ENCODE measurements around the gene TXNRD3. TPM values are rescaled to one million over a fixed set of nuclear protein-coding genes. Genes with fewer than 3 reads are reported as not detected.

The TXNRD3 gene
- total and polyA plus RNA-seq, 4 donors, result 7.0 to 11.0 (median 7.7) TPM

DNA sequence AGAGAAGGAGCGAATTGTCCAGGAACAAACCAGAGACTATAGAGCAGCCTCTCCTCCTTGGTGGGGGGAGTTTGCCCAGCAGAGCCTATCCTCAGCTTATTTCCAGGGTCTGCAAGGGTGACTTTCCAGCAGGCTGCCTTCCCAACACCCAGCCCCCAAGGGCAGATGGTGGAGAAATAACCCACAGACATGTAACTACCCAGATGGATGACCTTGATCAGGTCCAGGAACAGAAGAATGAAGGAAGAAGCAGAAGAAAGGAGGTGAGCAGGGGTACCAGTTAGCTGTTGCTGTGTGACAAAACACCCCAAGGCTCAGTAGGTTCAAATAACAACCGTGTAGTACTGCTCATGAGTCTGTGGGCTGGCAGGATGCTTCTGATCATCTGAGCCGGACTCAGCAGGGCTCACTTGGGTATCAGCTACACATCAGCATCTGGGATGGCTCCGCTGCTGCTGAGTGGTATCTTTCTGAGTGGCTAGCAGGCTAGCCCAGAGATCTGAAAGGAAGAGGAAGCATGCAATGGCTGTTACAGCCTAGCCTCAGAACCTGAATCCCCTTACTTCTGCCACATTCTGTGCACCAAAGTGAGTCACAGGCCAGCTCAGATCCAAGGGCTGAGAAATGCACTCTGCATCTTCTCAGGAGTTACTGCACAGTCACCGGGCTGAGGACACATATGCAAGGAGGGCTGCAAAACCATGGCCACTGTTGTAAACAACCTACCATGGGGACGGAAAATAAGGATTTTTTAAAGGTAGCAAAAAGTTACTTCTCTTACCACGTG lies 22.2 kb upstream of the TXNRD3 start:
- peaks cover 0 to 4% (median 0%) of the 10 kb centered on the region in 4 donors for H3K4me1 ChIP-seq (ENCODE audit: control insufficient read depth in 4 of 4, insufficient read depth in 4 of 4, low read length in 3 of 4)
- H3K4me3 ChIP-seq (ENCODE audit: low read depth in 1 of 3, low read length in 3 of 3), result no peak overlapping the region
- no peak overlapping the region for H3K27ac ChIP-seq (ENCODE audit: low read depth in 1 of 2, low read length in 2 of 2)
- 82% methylated on average over 7 of the region's 7 CpGs for WGBS
- H3K27me3 ChIP-seq (ENCODE audit: control insufficient read depth in 4 of 4, insufficient read depth in 4 of 4, low read length in 3 of 4), result no peaks in the 10 kb centered on the region
- peaks cover 0 to 4% (median 0%) of the 10 kb centered on the region in 4 donors for H3K9me3 ChIP-seq (ENCODE audit: control insufficient read depth in 4 of 4, low read length in 3 of 4)
- H3K36me3 ChIP-seq (ENCODE audit: control insufficient read depth in 4 of 4, insufficient read depth in 3 of 4, low read depth in 1 of 4, low read length in 3 of 4), result no peaks in the 10 kb centered on the region
- no peak for DNase-seq (ENCODE audit: low spot score)
- H3K9ac ChIP-seq (ENCODE audit: low read depth in 1 of 2, low read length in 2 of 2), result no peak overlapping the region
- TF ChIP-seq RXRA (IDR thresholded peaks at IDR 0.05), result no peak
- TF ChIP-seq YY1 (IDR thresholded peaks at IDR 0.05), result no peak
- TF ChIP-seq, protein P1, sequence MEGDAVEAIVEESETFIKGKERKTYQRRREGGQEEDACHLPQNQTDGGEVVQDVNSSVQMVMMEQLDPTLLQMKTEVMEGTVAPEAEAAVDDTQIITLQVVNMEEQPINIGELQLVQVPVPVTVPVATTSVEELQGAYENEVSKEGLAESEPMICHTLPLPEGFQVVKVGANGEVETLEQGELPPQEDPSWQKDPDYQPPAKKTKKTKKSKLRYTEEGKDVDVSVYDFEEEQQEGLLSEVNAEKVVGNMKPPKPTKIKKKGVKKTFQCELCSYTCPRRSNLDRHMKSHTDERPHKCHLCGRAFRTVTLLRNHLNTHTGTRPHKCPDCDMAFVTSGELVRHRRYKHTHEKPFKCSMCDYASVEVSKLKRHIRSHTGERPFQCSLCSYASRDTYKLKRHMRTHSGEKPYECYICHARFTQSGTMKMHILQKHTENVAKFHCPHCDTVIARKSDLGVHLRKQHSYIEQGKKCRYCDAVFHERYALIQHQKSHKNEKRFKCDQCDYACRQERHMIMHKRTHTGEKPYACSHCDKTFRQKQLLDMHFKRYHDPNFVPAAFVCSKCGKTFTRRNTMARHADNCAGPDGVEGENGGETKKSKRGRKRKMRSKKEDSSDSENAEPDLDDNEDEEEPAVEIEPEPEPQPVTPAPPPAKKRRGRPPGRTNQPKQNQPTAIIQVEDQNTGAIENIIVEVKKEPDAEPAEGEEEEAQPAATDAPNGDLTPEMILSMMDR (IDR thresholded peaks at IDR 0.05; ENCODE audit: low read depth, low read length, missing input control), result no peak
- TF ChIP-seq JUND (IDR thresholded peaks at IDR 0.05), result no peak
- TF ChIP-seq TAF1 (conservative IDR thresholded peaks at IDR 0.05), result no peak
- TF ChIP-seq, protein P2, sequence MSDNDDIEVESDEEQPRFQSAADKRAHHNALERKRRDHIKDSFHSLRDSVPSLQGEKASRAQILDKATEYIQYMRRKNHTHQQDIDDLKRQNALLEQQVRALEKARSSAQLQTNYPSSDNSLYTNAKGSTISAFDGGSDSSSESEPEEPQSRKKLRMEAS (IDR thresholded peaks at IDR 0.05), result no peak

DNA sequence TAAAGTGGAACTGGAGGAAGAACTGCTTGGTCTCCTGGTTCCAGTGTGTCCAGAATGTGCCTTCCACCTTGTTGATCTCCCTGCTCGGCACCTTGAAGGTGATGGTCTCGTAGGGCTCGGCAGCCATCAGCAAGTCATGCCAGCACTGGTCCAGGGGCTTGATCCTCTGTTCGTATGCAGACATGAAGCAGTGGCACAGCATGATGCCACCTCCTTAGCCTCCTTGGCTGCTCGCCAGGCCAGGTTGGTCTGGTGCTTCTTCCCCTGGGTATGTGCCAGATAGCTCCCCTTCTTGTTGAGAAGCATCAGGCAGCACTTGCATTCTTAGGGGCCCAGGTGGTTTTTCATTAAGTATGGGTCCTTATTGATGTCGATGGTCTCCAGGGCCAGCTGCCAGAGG lies 17.8 kb upstream of the TXNRD3 start:
- no peak for DNase-seq (ENCODE audit: low spot score)
- Histone ChIP-seq H3K4me3 (ENCODE audit: low read depth in 1 of 3, low read length in 3 of 3) (no peak overlapping the region), H3K9me3 (ENCODE audit: control insufficient read depth in 4 of 4, low read length in 3 of 4) (peaks cover 0 to 4% (median 0%) of the 10 kb centered on the region in 4 donors), H3K36me3 (ENCODE audit: control insufficient read depth in 4 of 4, insufficient read depth in 3 of 4, low read depth in 1 of 4, low read length in 3 of 4) (no peaks in the 10 kb centered on the region), H3K9ac (ENCODE audit: low read depth in 1 of 2, low read length in 2 of 2) (no peak overlapping the region), H3K4me1 (ENCODE audit: control insufficient read depth in 4 of 4, insufficient read depth in 4 of 4, low read length in 3 of 4) (no peaks in the 10 kb centered on the region), H3K27me3 (ENCODE audit: control insufficient read depth in 4 of 4, insufficient read depth in 4 of 4, low read length in 3 of 4) (no peaks in the 10 kb centered on the region), H3K27ac (ENCODE audit: low read depth in 1 of 2, low read length in 2 of 2) (no peak overlapping the region)
- WGBS, result 89% methylated on average over 6 of the region's 6 CpGs
- TF ChIP-seq NR2F2 (IDR thresholded peaks at IDR 0.05), result no peak
- TF ChIP-seq FOXA1 (IDR thresholded peaks at IDR 0.05), result no peak
- no peak for TF ChIP-seq SP1 (IDR thresholded peaks at IDR 0.05)
- no peak for TF ChIP-seq YY1 (IDR thresholded peaks at IDR 0.05)
- no peak for TF ChIP-seq GABPA (IDR thresholded peaks at IDR 0.05 in 1 of 2, conservative IDR thresholded peaks at IDR 0.05 in 1 of 2)
- no peak for TF ChIP-seq TAF1 (conservative IDR thresholded peaks at IDR 0.05)
- TF ChIP-seq, protein P1 (IDR thresholded peaks at IDR 0.05; ENCODE audit: low read depth, low read length, missing input control), result no peak
- no peak for TF ChIP-seq RXRA (IDR thresholded peaks at IDR 0.05)
- TF ChIP-seq JUND (IDR thresholded peaks at IDR 0.05), result no peak
- no peak for TF ChIP-seq FOXA2 (IDR thresholded peaks at IDR 0.05)
- TF ChIP-seq, protein P3, sequence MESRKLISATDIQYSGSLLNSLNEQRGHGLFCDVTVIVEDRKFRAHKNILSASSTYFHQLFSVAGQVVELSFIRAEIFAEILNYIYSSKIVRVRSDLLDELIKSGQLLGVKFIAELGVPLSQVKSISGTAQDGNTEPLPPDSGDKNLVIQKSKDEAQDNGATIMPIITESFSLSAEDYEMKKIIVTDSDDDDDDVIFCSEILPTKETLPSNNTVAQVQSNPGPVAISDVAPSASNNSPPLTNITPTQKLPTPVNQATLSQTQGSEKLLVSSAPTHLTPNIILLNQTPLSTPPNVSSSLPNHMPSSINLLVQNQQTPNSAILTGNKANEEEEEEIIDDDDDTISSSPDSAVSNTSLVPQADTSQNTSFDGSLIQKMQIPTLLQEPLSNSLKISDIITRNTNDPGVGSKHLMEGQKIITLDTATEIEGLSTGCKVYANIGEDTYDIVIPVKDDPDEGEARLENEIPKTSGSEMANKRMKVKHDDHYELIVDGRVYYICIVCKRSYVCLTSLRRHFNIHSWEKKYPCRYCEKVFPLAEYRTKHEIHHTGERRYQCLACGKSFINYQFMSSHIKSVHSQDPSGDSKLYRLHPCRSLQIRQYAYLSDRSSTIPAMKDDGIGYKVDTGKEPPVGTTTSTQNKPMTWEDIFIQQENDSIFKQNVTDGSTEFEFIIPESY (IDR thresholded peaks at IDR 0.05), result no peak
- TF ChIP-seq EGR1 (IDR thresholded peaks at IDR 0.05; ENCODE audit: low read depth in 2 of 2), result no peak
- TF ChIP-seq, protein P4, sequence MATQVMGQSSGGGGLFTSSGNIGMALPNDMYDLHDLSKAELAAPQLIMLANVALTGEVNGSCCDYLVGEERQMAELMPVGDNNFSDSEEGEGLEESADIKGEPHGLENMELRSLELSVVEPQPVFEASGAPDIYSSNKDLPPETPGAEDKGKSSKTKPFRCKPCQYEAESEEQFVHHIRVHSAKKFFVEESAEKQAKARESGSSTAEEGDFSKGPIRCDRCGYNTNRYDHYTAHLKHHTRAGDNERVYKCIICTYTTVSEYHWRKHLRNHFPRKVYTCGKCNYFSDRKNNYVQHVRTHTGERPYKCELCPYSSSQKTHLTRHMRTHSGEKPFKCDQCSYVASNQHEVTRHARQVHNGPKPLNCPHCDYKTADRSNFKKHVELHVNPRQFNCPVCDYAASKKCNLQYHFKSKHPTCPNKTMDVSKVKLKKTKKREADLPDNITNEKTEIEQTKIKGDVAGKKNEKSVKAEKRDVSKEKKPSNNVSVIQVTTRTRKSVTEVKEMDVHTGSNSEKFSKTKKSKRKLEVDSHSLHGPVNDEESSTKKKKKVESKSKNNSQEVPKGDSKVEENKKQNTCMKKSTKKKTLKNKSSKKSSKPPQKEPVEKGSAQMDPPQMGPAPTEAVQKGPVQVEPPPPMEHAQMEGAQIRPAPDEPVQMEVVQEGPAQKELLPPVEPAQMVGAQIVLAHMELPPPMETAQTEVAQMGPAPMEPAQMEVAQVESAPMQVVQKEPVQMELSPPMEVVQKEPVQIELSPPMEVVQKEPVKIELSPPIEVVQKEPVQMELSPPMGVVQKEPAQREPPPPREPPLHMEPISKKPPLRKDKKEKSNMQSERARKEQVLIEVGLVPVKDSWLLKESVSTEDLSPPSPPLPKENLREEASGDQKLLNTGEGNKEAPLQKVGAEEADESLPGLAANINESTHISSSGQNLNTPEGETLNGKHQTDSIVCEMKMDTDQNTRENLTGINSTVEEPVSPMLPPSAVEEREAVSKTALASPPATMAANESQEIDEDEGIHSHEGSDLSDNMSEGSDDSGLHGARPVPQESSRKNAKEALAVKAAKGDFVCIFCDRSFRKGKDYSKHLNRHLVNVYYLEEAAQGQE (IDR thresholded peaks at IDR 0.05), result no peak
- TF ChIP-seq RAD21 (IDR thresholded peaks at IDR 0.05), result no peak
- TF ChIP-seq, protein P2 (IDR thresholded peaks at IDR 0.05), result no peak
- TF ChIP-seq, protein P5, sequence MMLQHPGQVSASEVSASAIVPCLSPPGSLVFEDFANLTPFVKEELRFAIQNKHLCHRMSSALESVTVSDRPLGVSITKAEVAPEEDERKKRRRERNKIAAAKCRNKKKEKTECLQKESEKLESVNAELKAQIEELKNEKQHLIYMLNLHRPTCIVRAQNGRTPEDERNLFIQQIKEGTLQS (IDR thresholded peaks at IDR 0.05), result no peak
- no peak for TF ChIP-seq HNF4A (conservative IDR thresholded peaks at IDR 0.05)
- no peak for TF ChIP-seq HNF4G (IDR thresholded peaks at IDR 0.05)

All from liver (tissue), 9 donors.